ENCODE data around the gene CORO6.

The CORO6 gene

GRCh38 chr17:29627951-29628350 is 5.2 kb upstream of the CORO6 start:
- ChIA-PET CTCF (no interaction called here), POLR2A (ENCODE audit: low non-redundant PET) (no interaction called here)
- TF ChIP-seq, protein P1, sequence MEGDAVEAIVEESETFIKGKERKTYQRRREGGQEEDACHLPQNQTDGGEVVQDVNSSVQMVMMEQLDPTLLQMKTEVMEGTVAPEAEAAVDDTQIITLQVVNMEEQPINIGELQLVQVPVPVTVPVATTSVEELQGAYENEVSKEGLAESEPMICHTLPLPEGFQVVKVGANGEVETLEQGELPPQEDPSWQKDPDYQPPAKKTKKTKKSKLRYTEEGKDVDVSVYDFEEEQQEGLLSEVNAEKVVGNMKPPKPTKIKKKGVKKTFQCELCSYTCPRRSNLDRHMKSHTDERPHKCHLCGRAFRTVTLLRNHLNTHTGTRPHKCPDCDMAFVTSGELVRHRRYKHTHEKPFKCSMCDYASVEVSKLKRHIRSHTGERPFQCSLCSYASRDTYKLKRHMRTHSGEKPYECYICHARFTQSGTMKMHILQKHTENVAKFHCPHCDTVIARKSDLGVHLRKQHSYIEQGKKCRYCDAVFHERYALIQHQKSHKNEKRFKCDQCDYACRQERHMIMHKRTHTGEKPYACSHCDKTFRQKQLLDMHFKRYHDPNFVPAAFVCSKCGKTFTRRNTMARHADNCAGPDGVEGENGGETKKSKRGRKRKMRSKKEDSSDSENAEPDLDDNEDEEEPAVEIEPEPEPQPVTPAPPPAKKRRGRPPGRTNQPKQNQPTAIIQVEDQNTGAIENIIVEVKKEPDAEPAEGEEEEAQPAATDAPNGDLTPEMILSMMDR (conservative IDR thresholded peaks at IDR 0.05; ENCODE audit: low read depth): no peak
- H3K27ac ChIP-seq: no peak overlapping the region
- no peak for DNase-seq (ENCODE audit: low spot score)

DNA sequence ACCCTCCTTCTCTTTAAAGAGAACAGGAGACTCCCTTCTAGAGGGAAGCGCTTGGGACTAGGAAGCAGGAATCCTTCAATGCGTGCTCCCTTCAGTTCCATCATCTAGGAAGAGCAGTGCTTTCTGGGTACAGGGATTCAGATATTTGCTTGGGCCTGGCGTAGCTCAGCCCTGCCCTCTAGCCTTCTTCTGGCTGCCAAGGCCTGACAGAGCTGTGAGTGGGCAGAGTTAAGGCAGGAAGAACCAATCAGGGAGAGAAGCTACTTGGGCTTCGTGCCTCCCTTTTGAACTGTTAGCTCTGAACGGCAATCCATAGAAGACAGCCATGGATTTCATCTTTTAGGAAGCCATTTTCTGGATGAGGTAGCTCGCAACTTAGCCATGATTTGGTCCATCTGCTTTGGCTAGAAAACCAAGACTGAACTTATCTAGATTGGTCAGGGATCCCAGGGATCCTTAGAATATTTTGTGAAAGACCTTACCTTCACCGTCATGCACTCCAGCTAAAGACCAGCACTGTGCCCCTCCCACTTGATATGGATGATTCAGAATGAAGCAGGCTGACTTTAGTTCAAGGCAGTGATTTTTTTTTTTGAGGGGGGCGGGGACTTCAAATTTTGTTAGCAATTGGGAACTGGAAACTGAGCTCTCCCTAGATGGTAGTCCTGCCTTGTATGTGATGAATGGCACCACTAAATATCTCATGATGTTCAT is 2.5 kb upstream of the CORO6 start:
- CTCF ChIA-PET: interaction anchor here (0.6 to 0.7 kb wide), 2 partner anchors 12 to 58 kb away, joined by 3 to 6 read pairs; no protein-coding TSS in a partner anchor
- TF ChIP-seq, protein P1 (conservative IDR thresholded peaks at IDR 0.05; ENCODE audit: low read depth): no peak
- POLR2A ChIA-PET (ENCODE audit: low non-redundant PET): no interaction called here
- no peak overlapping the region for H3K27ac ChIP-seq
- DNase-seq (ENCODE audit: low spot score): peak; percentile 61

- DNase-seq (ENCODE audit: low spot score): no peak
- TF ChIP-seq, protein P1 (conservative IDR thresholded peaks at IDR 0.05; ENCODE audit: low read depth): no peak
- ChIA-PET POLR2A (ENCODE audit: low non-redundant PET) (no interaction called here), CTCF (interaction anchor here (0.6 kb wide), 1 partner anchor 58 kb away, joined by 6 read pairs; no protein-coding TSS in a partner anchor)
- 0 out of 2 replicates have a peak overlapping the region, but pooled peaks have one; percentile 69 for H3K27ac ChIP-seq
Measured at GRCh38 chr17:29624586-29624985, 1.9 kb upstream of the CORO6 start.

- ChIA-PET CTCF (interaction anchor here (0.7 kb wide), 1 partner anchor 60 kb away, joined by 5 read pairs; no protein-coding TSS in a partner anchor), POLR2A (ENCODE audit: low non-redundant PET) (no interaction called here)
- TF ChIP-seq, protein P1 (conservative IDR thresholded peaks at IDR 0.05; ENCODE audit: low read depth): no peak
- peak overlapping the region; percentile 69 for H3K27ac ChIP-seq
- no peak for DNase-seq (ENCODE audit: low spot score)
Measured at GRCh38 chr17:29623283-29623647, 553 bp upstream of the CORO6 start.

GRCh38 chr17:29621751-29622194 is 939 bp downstream of the CORO6 start:
- ChIA-PET CTCF (no interaction called here), POLR2A (ENCODE audit: low non-redundant PET) (interaction anchor here (0.8 kb wide), 1 partner anchor 29 kb away, joined by 3 read pairs; no protein-coding TSS in a partner anchor)
- DNase-seq (ENCODE audit: low spot score): no peak
- H3K27ac ChIP-seq: peak overlapping the region; percentile 69
- TF ChIP-seq, protein P1 (conservative IDR thresholded peaks at IDR 0.05; ENCODE audit: low read depth): no peak

- H3K27ac ChIP-seq: peak overlapping the region; percentile 69
- DNase-seq (ENCODE audit: low spot score): no peak
- CTCF ChIA-PET: interaction anchor here (0.6 to 1.0 kb wide), 3 partner anchors 18 to 73 kb away, joined by 3 read pairs; no protein-coding TSS in a partner anchor
- POLR2A ChIA-PET (ENCODE audit: low non-redundant PET): interaction anchor here (0.8 kb wide), 1 partner anchor 29 kb away, joined by 3 read pairs; no protein-coding TSS in a partner anchor
- TF ChIP-seq, protein P1 (conservative IDR thresholded peaks at IDR 0.05; ENCODE audit: low read depth): no peak
Measured at GRCh38 chr17:29620779-29621500, 1.8 kb downstream of the CORO6 start.
